ENCODE measurements around the gene CEACAM7.

Gene CEACAM7

DNA sequence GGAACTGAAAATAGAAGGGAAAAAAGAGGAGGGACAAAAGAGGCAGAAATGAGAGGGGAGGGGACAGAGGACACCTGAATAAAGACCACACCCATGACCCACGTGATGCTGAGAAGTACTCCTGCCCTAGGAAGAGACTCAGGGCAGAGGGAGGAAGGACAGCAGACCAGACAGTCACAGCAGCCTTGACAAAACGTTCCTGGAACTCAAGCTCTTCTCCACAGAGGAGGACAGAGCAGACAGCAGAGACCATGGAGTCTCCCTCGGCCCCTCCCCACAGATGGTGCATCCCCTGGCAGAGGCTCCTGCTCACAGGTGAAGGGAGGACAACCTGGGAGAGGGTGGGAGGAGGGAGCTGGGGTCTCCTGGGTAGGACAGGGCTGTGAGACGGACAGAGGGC lies 20.4 kb upstream of the CEACAM7 start, which contains the start of gene CEACAM5:
TSS of gene CEACAM5 (plus strand) at position 146 of the 400 bp plus-strand sequence. CDS start at position 252, 106 bp downstream.
- Histone ChIP-seq H3K4me1 (ENCODE audit: control insufficient read depth, insufficient read depth, low read length) (no peaks in the 10 kb centered on the region), H3K27me3 (ENCODE audit: control insufficient read depth, insufficient read depth, low read length) (peaks cover 58% of the 10 kb centered on the region), H3K9ac (ENCODE audit: low read length) (no peak within 1 kb of the TSS), H3K4me3 (ENCODE audit: low read depth, low read length) (no peak within 1 kb of the TSS), H3K27ac (ENCODE audit: low read depth, low read length) (no peak within 1 kb of the TSS), H3K36me3 (ENCODE audit: control insufficient read depth, insufficient read depth, low read length) (no peaks in the 10 kb centered on the region), H3K9me3 (ENCODE audit: control insufficient read depth, insufficient read depth, low read depth, low read length) (no peaks in the 10 kb centered on the region)

DNA sequence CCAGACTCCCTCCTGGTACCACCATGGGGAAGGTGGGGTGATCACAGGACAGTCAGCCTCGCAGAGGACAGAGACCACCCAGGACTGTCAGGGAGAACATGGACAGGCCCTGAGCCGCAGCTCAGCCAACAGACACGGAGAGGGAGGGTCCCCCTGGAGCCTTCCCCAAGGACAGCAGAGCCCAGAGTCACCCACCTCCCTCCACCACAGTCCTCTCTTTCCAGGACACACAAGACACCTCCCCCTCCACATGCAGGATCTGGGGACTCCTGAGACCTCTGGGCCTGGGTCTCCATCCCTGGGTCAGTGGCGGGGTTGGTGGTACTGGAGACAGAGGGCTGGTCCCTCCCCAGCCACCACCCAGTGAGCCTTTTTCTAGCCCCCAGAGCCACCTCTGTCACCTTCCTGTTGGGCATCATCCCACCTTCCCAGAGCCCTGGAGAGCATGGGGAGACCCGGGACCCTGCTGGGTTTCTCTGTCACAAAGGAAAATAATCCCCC lies 19.9 kb upstream of the CEACAM7 start:
- Histone ChIP-seq H3K36me3 (ENCODE audit: control insufficient read depth, insufficient read depth, low read length) (no peaks in the 10 kb centered on the region), H3K27ac (ENCODE audit: low read depth, low read length) (no peak overlapping the region), H3K27me3 (ENCODE audit: control insufficient read depth, insufficient read depth, low read length) (peaks cover 54% of the 10 kb centered on the region), H3K9ac (ENCODE audit: low read length) (no peak overlapping the region), H3K9me3 (ENCODE audit: control insufficient read depth, insufficient read depth, low read depth, low read length) (no peaks in the 10 kb centered on the region), H3K4me3 (ENCODE audit: low read depth, low read length) (no peak overlapping the region), H3K4me1 (ENCODE audit: control insufficient read depth, insufficient read depth, low read length) (no peaks in the 10 kb centered on the region)

DNA sequence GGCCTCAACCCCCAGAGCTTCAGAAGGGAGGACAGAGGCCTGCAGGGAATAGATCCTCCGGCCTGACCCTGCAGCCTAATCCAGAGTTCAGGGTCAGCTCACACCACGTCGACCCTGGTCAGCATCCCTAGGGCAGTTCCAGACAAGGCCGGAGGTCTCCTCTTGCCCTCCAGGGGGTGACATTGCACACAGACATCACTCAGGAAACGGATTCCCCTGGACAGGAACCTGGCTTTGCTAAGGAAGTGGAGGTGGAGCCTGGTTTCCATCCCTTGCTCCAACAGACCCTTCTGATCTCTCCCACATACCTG lies 19.4 kb upstream of the CEACAM7 start:
- Histone ChIP-seq H3K27me3 (ENCODE audit: control insufficient read depth, insufficient read depth, low read length) (peaks cover 51% of the 10 kb centered on the region), H3K4me1 (ENCODE audit: control insufficient read depth, insufficient read depth, low read length) (no peaks in the 10 kb centered on the region), H3K9ac (ENCODE audit: low read length) (no peak overlapping the region), H3K9me3 (ENCODE audit: control insufficient read depth, insufficient read depth, low read depth, low read length) (no peaks in the 10 kb centered on the region), H3K36me3 (ENCODE audit: control insufficient read depth, insufficient read depth, low read length) (no peaks in the 10 kb centered on the region), H3K27ac (ENCODE audit: low read depth, low read length) (no peak overlapping the region), H3K4me3 (ENCODE audit: low read depth, low read length) (no peak overlapping the region)

DNA sequence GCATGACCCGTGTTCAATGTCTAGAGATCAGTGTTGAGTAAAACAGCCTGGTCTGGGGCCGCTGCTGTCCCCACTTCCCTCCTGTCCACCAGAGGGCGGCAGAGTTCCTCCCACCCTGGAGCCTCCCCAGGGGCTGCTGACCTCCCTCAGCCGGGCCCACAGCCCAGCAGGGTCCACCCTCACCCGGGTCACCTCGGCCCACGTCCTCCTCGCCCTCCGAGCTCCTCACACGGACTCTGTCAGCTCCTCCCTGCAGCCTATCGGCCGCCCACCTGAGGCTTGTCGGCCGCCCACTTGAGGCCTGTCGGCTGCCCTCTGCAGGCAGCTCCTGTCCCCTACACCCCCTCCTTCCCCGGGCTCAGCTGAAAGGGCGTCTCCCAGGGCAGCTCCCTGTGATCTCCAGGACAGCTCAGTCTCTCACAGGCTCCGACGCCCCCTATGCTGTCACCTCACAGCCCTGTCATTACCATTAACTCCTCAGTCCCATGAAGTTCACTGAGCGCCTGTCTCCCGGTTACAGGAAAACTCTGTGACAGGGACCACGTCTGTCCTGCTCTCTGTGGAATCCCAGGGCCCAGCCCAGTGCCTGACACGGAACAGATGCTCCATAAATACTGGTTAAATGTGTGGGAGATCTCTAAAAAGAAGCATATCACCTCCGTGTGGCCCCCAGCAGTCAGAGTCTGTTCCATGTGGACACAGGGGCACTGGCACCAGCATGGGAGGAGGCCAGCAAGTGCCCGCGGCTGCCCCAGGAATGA lies 18.9 kb upstream of the CEACAM7 start:
- H3K27me3 ChIP-seq (ENCODE audit: control insufficient read depth, insufficient read depth, low read length): peaks cover 46% of the 10 kb centered on the region
- H3K4me3 ChIP-seq (ENCODE audit: low read depth, low read length): peak overlapping the region; percentile 61
- H3K36me3 ChIP-seq (ENCODE audit: control insufficient read depth, insufficient read depth, low read length): no peaks in the 10 kb centered on the region
- H3K4me1 ChIP-seq (ENCODE audit: control insufficient read depth, insufficient read depth, low read length): no peaks in the 10 kb centered on the region
- no peak overlapping the region for H3K9ac ChIP-seq (ENCODE audit: low read length)
- H3K27ac ChIP-seq (ENCODE audit: low read depth, low read length): no peak overlapping the region
- H3K9me3 ChIP-seq (ENCODE audit: control insufficient read depth, insufficient read depth, low read depth, low read length): no peaks in the 10 kb centered on the region

DNA sequence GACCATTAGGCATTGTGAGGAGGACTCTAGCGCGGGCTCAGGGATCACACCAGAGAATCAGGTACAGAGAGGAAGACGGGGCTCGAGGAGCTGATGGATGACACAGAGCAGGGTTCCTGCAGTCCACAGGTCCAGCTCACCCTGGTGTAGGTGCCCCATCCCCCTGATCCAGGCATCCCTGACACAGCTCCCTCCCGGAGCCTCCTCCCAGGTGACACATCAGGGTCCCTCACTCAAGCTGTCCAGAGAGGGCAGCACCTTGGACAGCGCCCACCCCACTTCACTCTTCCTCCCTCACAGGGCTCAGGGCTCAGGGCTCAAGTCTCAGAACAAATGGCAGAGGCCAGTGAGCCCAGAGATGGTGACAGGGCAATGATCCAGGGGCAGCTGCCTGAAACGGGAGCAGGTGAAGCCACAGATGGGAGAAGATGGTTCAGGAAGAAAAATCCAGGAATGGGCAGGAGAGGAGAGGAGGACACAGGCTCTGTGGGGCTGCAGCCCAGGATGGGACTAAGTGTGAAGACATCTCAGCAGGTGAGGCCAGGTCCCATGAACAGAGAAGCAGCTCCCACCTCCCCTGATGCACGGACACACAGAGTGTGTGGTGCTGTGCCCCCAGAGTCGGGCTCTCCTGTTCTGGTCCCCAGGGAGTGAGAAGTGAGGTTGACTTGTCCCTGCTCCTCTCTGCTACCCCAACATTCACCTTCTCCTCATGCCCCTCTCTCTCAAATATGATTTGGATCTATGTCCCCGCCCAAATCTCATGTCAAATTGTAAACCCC lies 17.5 kb upstream of the CEACAM7 start:
- H3K27me3 ChIP-seq (ENCODE audit: control insufficient read depth, insufficient read depth, low read length): peaks cover 39% of the 10 kb centered on the region
- H3K4me3 ChIP-seq (ENCODE audit: low read depth, low read length): no peak overlapping the region
- no peaks in the 10 kb centered on the region for H3K9me3 ChIP-seq (ENCODE audit: control insufficient read depth, insufficient read depth, low read depth, low read length)
- no peak overlapping the region for H3K27ac ChIP-seq (ENCODE audit: low read depth, low read length)
- no peak overlapping the region for H3K9ac ChIP-seq (ENCODE audit: low read length)
- H3K4me1 ChIP-seq (ENCODE audit: control insufficient read depth, insufficient read depth, low read length): no peaks in the 10 kb centered on the region
- H3K36me3 ChIP-seq (ENCODE audit: control insufficient read depth, insufficient read depth, low read length): no peaks in the 10 kb centered on the region

DNA sequence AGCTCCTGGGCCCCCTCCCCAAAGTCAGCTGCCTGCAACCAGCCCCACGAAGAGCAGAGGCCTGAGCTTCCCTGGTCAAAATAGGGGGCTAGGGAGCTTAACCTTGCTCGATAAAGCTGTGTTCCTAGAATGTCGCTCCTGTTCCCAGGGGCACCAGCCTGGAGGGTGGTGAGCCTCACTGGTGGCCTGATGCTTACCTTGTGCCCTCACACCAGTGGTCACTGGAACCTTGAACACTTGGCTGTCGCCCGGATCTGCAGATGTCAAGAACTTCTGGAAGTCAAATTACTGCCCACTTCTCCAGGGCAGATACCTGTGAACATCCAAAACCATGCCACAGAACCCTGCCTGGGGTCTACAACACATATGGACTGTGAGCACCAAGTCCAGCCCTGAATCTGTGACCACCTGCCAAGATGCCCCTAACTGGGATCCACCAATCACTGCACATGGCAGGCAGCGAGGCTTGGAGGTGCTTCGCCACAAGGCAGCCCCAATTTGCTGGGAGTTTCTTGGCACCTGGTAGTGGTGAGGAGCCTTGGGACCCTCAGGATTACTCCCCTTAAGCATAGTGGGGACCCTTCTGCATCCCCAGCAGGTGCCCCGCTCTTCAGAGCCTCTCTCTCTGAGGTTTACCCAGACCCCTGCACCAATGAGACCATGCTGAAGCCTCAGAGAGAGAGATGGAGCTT lies 15.7 kb upstream of the CEACAM7 start:
- Histone ChIP-seq H3K27me3 (ENCODE audit: control insufficient read depth, insufficient read depth, low read length) (peaks cover 35% of the 10 kb centered on the region), H3K4me3 (ENCODE audit: low read depth, low read length) (no peak overlapping the region), H3K36me3 (ENCODE audit: control insufficient read depth, insufficient read depth, low read length) (no peaks in the 10 kb centered on the region), H3K9ac (ENCODE audit: low read length) (no peak overlapping the region), H3K9me3 (ENCODE audit: control insufficient read depth, insufficient read depth, low read depth, low read length) (no peaks in the 10 kb centered on the region), H3K27ac (ENCODE audit: low read depth, low read length) (no peak overlapping the region), H3K4me1 (ENCODE audit: control insufficient read depth, insufficient read depth, low read length) (no peaks in the 10 kb centered on the region)

DNA sequence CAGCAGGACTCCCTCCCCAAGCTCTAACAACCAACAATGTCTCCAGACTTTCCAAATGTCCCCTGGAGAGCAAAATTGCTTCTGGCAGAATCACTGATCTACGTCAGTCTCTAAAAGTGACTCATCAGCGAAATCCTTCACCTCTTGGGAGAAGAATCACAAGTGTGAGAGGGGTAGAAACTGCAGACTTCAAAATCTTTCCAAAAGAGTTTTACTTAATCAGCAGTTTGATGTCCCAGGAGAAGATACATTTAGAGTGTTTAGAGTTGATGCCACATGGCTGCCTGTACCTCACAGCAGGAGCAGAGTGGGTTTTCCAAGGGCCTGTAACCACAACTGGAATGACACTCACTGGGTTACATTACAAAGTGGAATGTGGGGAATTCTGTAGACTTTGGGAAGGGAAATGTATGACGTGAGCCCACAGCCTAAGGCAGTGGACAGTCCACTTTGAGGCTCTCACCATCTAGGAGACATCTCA lies 14.1 kb upstream of the CEACAM7 start:
- Histone ChIP-seq H3K36me3 (ENCODE audit: control insufficient read depth, insufficient read depth, low read length) (no peaks in the 10 kb centered on the region), H3K4me1 (ENCODE audit: control insufficient read depth, insufficient read depth, low read length) (no peaks in the 10 kb centered on the region), H3K27ac (ENCODE audit: low read depth, low read length) (no peak overlapping the region), H3K9ac (ENCODE audit: low read length) (no peak overlapping the region), H3K27me3 (ENCODE audit: control insufficient read depth, insufficient read depth, low read length) (peaks cover 45% of the 10 kb centered on the region), H3K4me3 (ENCODE audit: low read depth, low read length) (no peak overlapping the region), H3K9me3 (ENCODE audit: control insufficient read depth, insufficient read depth, low read depth, low read length) (no peaks in the 10 kb centered on the region)

DNA sequence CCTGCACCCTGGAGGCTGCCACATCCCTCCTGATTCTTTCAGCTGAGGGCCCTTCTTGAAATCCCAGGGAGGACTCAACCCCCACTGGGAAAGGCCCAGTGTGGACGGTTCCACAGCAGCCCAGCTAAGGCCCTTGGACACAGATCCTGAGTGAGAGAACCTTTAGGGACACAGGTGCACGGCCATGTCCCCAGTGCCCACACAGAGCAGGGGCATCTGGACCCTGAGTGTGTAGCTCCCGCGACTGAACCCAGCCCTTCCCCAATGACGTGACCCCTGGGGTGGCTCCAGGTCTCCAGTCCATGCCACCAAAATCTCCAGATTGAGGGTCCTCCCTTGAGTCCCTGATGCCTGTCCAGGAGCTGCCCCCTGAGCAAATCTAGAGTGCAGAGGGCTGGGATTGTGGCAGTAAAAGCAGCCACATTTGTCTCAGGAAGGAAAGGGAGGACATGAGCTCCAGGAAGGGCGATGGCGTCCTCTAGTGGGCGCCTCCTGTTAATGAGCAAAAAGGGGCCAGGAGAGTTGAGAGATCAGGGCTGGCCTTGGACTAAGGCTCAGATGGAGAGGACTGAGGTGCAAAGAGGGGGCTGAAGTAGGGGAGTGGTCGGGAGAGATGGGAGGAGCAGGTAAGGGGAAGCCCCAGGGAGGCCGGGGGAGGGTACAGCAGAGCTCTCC lies 13.5 kb upstream of the CEACAM7 start:
- H3K9me3 ChIP-seq (ENCODE audit: control insufficient read depth, insufficient read depth, low read depth, low read length): no peaks in the 10 kb centered on the region
- H3K27ac ChIP-seq (ENCODE audit: low read depth, low read length): no peak overlapping the region
- H3K36me3 ChIP-seq (ENCODE audit: control insufficient read depth, insufficient read depth, low read length): no peaks in the 10 kb centered on the region
- H3K9ac ChIP-seq (ENCODE audit: low read length): no peak overlapping the region
- peaks cover 45% of the 10 kb centered on the region for H3K27me3 ChIP-seq (ENCODE audit: control insufficient read depth, insufficient read depth, low read length)
- H3K4me1 ChIP-seq (ENCODE audit: control insufficient read depth, insufficient read depth, low read length): no peaks in the 10 kb centered on the region
- no peak overlapping the region for H3K4me3 ChIP-seq (ENCODE audit: low read depth, low read length)

DNA sequence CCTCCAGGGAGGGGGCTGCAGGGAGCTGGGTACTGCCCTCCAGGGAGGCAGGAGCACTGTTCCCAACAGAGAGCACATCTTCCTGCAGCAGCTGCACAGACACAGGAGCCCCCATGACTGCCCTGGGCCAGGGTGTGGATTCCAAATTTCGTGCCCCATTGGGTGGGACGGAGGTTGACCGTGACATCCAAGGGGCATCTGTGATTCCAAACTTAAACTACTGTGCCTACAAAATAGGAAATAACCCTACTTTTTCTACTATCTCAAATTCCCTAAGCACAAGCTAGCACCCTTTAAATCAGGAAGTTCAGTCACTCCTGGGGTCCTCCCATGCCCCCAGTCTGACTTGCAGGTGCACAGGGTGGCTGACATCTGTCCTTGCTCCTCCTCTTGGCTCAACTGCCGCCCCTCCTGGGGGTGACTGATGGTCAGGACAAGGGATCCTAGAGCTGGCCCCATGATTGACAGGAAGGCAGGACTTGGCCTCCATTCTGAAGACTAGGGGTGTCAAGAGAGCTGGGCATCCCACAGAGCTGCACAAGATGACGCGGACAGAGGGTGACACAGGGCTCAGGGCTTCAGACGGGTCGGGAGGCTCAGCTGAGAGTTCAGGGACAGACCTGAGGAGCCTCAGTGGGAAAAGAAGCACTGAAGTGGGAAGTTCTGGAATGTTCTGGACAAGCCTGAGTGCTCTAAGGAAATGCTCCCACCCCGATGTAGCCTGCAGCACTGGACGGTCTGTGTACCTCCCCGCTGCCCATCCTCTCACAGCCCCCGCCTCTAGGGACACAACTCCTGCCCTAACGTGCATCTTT lies 12.5 kb upstream of the CEACAM7 start:
- Histone ChIP-seq H3K27me3 (ENCODE audit: control insufficient read depth, insufficient read depth, low read length) (peaks cover 39% of the 10 kb centered on the region), H3K9ac (ENCODE audit: low read length) (no peak overlapping the region), H3K4me3 (ENCODE audit: low read depth, low read length) (no peak overlapping the region), H3K9me3 (ENCODE audit: control insufficient read depth, insufficient read depth, low read depth, low read length) (no peaks in the 10 kb centered on the region), H3K27ac (ENCODE audit: low read depth, low read length) (no peak overlapping the region), H3K36me3 (ENCODE audit: control insufficient read depth, insufficient read depth, low read length) (no peaks in the 10 kb centered on the region), H3K4me1 (ENCODE audit: control insufficient read depth, insufficient read depth, low read length) (no peaks in the 10 kb centered on the region)

DNA sequence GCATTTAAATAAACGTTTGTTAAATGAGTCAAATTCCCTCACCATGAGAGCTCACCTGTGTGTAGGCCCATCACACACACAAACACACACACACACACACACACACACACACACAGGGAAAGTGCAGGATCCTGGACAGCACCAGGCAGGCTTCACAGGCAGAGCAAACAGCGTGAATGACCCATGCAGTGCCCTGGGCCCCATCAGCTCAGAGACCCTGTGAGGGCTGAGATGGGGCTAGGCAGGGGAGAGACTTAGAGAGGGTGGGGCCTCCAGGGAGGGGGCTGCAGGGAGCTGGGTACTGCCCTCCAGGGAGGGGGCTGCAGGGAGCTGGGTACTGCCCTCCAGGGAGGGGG lies 11.9 kb upstream of the CEACAM7 start:
- Histone ChIP-seq H3K9ac (ENCODE audit: low read length) (no peak overlapping the region), H3K27ac (ENCODE audit: low read depth, low read length) (no peak overlapping the region), H3K36me3 (ENCODE audit: control insufficient read depth, insufficient read depth, low read length) (no peaks in the 10 kb centered on the region), H3K4me3 (ENCODE audit: low read depth, low read length) (no peak overlapping the region), H3K4me1 (ENCODE audit: control insufficient read depth, insufficient read depth, low read length) (no peaks in the 10 kb centered on the region), H3K9me3 (ENCODE audit: control insufficient read depth, insufficient read depth, low read depth, low read length) (no peaks in the 10 kb centered on the region), H3K27me3 (ENCODE audit: control insufficient read depth, insufficient read depth, low read length) (peaks cover 37% of the 10 kb centered on the region)
